HCT116 (cell line): Measurements from ENCODE around the gene SIGLEC14. TPM values are rescaled to one million over a fixed set of nuclear protein-coding genes. Genes with fewer than 3 reads are reported as not detected.

Experiments used
- ATAC-seq: fragments of 200-7000 bp; cut with Tn5 transposase; 2 replicates; pipeline ENCODE4 v1.9.1; 2020; ENCODE audit warnings: mild to moderate bottlenecking, moderate library complexity
- BruUV-seq: library from RNA; stranded (reverse); fragments of 400-500 nt; replicated peaks from 2 replicates; lab custom pipeline; 2021; lab: Mats Ljungman, UMichigan
- CTCF ChIA-PET: fragments of 300-600 bp; sonication (Branson Sonifier 250); formaldehyde crosslinking; loops from one replicate; lab custom pipeline; 2021; ENCODE audit warnings: antibody characterized with exemption; lab: Charles Lee
- POLR2A ChIA-PET: fragments of 300-600, 350-600 bp; sonication (Branson Sonifier 250); formaldehyde crosslinking; loops from one replicate; lab custom pipeline; 2021; ENCODE audit warnings: antibody characterized with exemption; lab: Charles Lee
- RAD21 ChIA-PET, 2 experiments: fragments of 300-600 bp; sonication (Branson Sonifier 250); formaldehyde crosslinking; loops; one replicate each; lab custom pipeline; 2023; ENCODE audit warnings: low total read pairs in 2 of 2; ENCODE audit not compliant: uncharacterized antibody in 2 of 2, unreplicated experiment in 2 of 2, low non-redundant PET in 1 of 2; lab: Charles Lee
- DNase-seq: peaks from one replicate; pipeline ENCODE4 v3.0.0-alpha.2; 2010; ENCODE audit warnings: low read depth, low spot score
- H2AFZ ChIP-seq: fragments of 200-600 bp; shearing (Covaris generic), sonication (generic); 2 replicates; pipeline ENCODE4 v1.6.1; 2017; ENCODE audit warnings: low read depth, mixed run types, mixed read lengths, antibody characterized with exemption, low read length; ENCODE audit not compliant: poor library complexity, severe bottlenecking
- H3K27ac ChIP-seq: 2 replicates; pipeline ENCODE4 v1.5.1; 2012; ENCODE audit warnings: low read depth, low read length
- H3K27me3 ChIP-seq: fragments of 200-600 bp; sonication (generic); 2 replicates; pipeline ENCODE4 v1.6.1; 2016; ENCODE audit warnings: mixed run types, low read length, mixed read lengths; ENCODE audit not compliant: insufficient read depth
- H3K36me3 ChIP-seq, 2 experiments: fragments of 200-500 bp in 1 of 2; fragments of 200-600 bp in 1 of 2; sonication (Bioruptor generic) in 1 of 2; sonication (generic) in 1 of 2; 2 replicates each; pipeline versions ENCODE4 v1.5.1 to v1.6.1; 2014 to 2016; ENCODE audit warnings: low read length in 2 of 2, inconsistent platforms in 1 of 2, mixed read lengths in 1 of 2, mixed run types in 1 of 2; ENCODE audit not compliant: insufficient read depth in 2 of 2, control insufficient read depth in 1 of 2
- H3K4me1 ChIP-seq, 2 experiments: fragments of 200-600 bp in 1 of 2; sonication (generic) in 1 of 2; 2 replicates each; pipeline versions ENCODE4 v1.5.1 to v1.6.1; 2012 to 2017; ENCODE audit warnings: low read length in 2 of 2, inconsistent platforms in 1 of 2, mild to moderate bottlenecking in 1 of 2, mixed read lengths in 1 of 2, mixed run types in 1 of 2, moderate library complexity in 1 of 2; ENCODE audit not compliant: insufficient read depth in 2 of 2, control insufficient read depth in 1 of 2
- H3K4me2 ChIP-seq: fragments of 200-600 bp; sonication (generic); 2 replicates; pipeline ENCODE4 v1.6.1; 2017; ENCODE audit warnings: mixed run types, low read length, mixed read lengths
- H3K4me3 ChIP-seq, 2 experiments: fragments of 200-600 bp in 1 of 2; sonication (generic) in 1 of 2; replicated peaks in 1 of 2; 2 replicates each; pipeline ENCODE4 v1.5.1; 2011 to 2016; ENCODE audit warnings: low read length in 2 of 2, control low read depth in 1 of 2, low read depth in 1 of 2, mild to moderate bottlenecking in 1 of 2, mixed read lengths in 1 of 2, mixed run types in 1 of 2
- H3K79me2 ChIP-seq: fragments of 200-600 bp; sonication (generic); 2 replicates; pipeline ENCODE4 v1.6.1; 2017; ENCODE audit warnings: mild to moderate bottlenecking, mixed run types, low read length, moderate library complexity, mixed read lengths; ENCODE audit not compliant: insufficient read depth
- H3K9ac ChIP-seq: fragments of 200-600 bp; sonication (generic); 2 replicates; pipeline ENCODE4 v1.6.1; 2016; ENCODE audit warnings: low read length, mixed read lengths
- H3K9me2 ChIP-seq: fragments of 200-600 bp; sonication (generic), shearing (Covaris generic); 2 replicates; pipeline ENCODE4 v1.6.1; 2017; ENCODE audit warnings: mixed run types, mild to moderate bottlenecking, moderate library complexity; ENCODE audit not compliant: insufficient read depth
- H3K9me3 ChIP-seq, 2 experiments: fragments of 200-500 bp in 1 of 2; fragments of 200-600 bp in 1 of 2; sonication (Bioruptor generic) in 1 of 2; sonication (generic) in 1 of 2; 2 replicates each; pipeline ENCODE4 v1.6.1; 2014 to 2017; ENCODE audit warnings: low read length in 2 of 2, mixed read lengths in 2 of 2, inconsistent platforms in 1 of 2, low read depth in 1 of 2, mild to moderate bottlenecking in 1 of 2, mixed run types in 1 of 2, moderate library complexity in 1 of 2; ENCODE audit not compliant: control insufficient read depth in 1 of 2, insufficient read depth in 1 of 2
- H4K20me1 ChIP-seq: fragments of 200-600 bp; sonication (generic), shearing (Covaris generic); 2 replicates; pipeline ENCODE4 v1.6.1; 2017; ENCODE audit warnings: mixed run types, mild to moderate bottlenecking, moderate library complexity; ENCODE audit not compliant: insufficient read depth
- CBX3 ChIP-seq: IDR thresholded peaks from 2 replicates; pipeline ENCODE4 v1.6.1; 2012; ENCODE audit warnings: low read depth
- CEBPB ChIP-seq: IDR thresholded peaks from 2 replicates; pipeline ENCODE4 v1.6.1; 2012; ENCODE audit warnings: low read depth
- EGR1 ChIP-seq: IDR thresholded peaks from 2 replicates; pipeline ENCODE4 v1.6.1; 2012; ENCODE audit warnings: low read depth
- EZH2 ChIP-seq: fragments of 200-600 bp; sonication (generic); IDR thresholded peaks from 2 replicates; pipeline ENCODE4 v1.6.1; 2017; ENCODE audit warnings: antibody characterized with exemption, mixed run types
- EZH2phosphoT487 ChIP-seq: fragments of 200-600 bp; IDR thresholded peaks from 2 replicates; pipeline ENCODE4 v1.6.1; 2018; ENCODE audit warnings: antibody characterized with exemption, borderline replicate concordance
- FOSL1 ChIP-seq: IDR thresholded peaks from 2 replicates; pipeline ENCODE4 v1.6.1; 2012; ENCODE audit warnings: low read depth
- JUND ChIP-seq: IDR thresholded peaks from 2 replicates; pipeline ENCODE4 v1.6.1; 2012
- POLR2AphosphoS5 ChIP-seq: IDR thresholded peaks from 2 replicates; pipeline ENCODE4 v1.6.1; 2011; ENCODE audit warnings: mild to moderate bottlenecking, low read depth, low read length, moderate library complexity
- RAD21 ChIP-seq: IDR thresholded peaks from 2 replicates; pipeline ENCODE4 v1.6.1; 2012; ENCODE audit warnings: low read depth, mild to moderate bottlenecking
- SIN3A ChIP-seq: IDR thresholded peaks from 2 replicates; pipeline ENCODE4 v1.6.1; 2012; ENCODE audit warnings: low read depth
- TCF7L2 ChIP-seq: IDR thresholded peaks from 2 replicates; pipeline ENCODE4 v1.7.0; 2011; ENCODE audit warnings: borderline replicate concordance, inconsistent platforms; ENCODE audit not compliant: insufficient read depth, insufficient read length; ENCODE audit errors: extremely low read depth
- YY1 ChIP-seq: IDR thresholded peaks from 2 replicates; pipeline ENCODE4 v1.6.1; 2011; ENCODE audit warnings: low read length, low read depth, moderate library complexity, mild to moderate bottlenecking; ENCODE audit not compliant: insufficient replicate concordance; ENCODE audit errors: extremely low read depth
- ZFX ChIP-seq: fragments of 450-650 bp; IDR thresholded peaks from 2 replicates; pipeline ENCODE4 v1.6.1; 2017
- ZNF274 ChIP-seq: fragments of 200-500 bp; sonication (Bioruptor generic); IDR thresholded peaks from 2 replicates; pipeline ENCODE4 v1.6.1; 2014; ENCODE audit warnings: mild to moderate bottlenecking, low read depth, low read length, inconsistent platforms
- intact Hi-C: fragments of 100-400 bp; cut with micrococcal nuclease; formaldehyde crosslinking; loops from 2 replicates; pipeline ENCODE4 v1.10.0; 2022
- total RNA-seq: library from RNA; stranded (reverse); gene quantifications from one replicate; pipeline ENCODE4 v1.2.1, GENCODE V29; 2021; ENCODE audit not compliant: unreplicated experiment
- TF ChIP-seq, protein P1 (sequence below), 3 experiments: fragments of 200-600 bp in 1 of 3; sonication (generic) in 1 of 3; IDR thresholded peaks in 2 of 3; conservative IDR thresholded peaks in 1 of 3; 2 replicates each; pipeline ENCODE4 v1.5.1; 2012 to 2017; ENCODE audit warnings: low read depth in 2 of 3, low read length in 2 of 3, antibody characterized with exemption in 1 of 3, borderline replicate concordance in 1 of 3, control low read depth in 1 of 3, mild to moderate bottlenecking in 1 of 3, mixed read lengths in 1 of 3, mixed run types in 1 of 3, moderate library complexity in 1 of 3; ENCODE audit not compliant: insufficient read depth in 1 of 3
- TF ChIP-seq, protein P2 (sequence below): IDR thresholded peaks from 2 replicates; pipeline ENCODE4 v1.6.1; 2011; ENCODE audit warnings: mild to moderate bottlenecking, low read length, moderate library complexity; ENCODE audit not compliant: insufficient replicate concordance; ENCODE audit errors: extremely low read depth
- TF ChIP-seq, protein P3 (sequence below): IDR thresholded peaks from 2 replicates; pipeline ENCODE4 v1.6.1; 2012
- TF ChIP-seq, protein P4 (sequence below): IDR thresholded peaks from 2 replicates; pipeline ENCODE4 v1.6.1; 2012; ENCODE audit warnings: low read depth
- TF ChIP-seq, protein P5 (sequence below): IDR thresholded peaks from 2 replicates; pipeline ENCODE4 v1.6.1; 2012

SIGLEC14 gene
- total RNA-seq, 1 experiment from 2014 or later, result not detected

DNA sequence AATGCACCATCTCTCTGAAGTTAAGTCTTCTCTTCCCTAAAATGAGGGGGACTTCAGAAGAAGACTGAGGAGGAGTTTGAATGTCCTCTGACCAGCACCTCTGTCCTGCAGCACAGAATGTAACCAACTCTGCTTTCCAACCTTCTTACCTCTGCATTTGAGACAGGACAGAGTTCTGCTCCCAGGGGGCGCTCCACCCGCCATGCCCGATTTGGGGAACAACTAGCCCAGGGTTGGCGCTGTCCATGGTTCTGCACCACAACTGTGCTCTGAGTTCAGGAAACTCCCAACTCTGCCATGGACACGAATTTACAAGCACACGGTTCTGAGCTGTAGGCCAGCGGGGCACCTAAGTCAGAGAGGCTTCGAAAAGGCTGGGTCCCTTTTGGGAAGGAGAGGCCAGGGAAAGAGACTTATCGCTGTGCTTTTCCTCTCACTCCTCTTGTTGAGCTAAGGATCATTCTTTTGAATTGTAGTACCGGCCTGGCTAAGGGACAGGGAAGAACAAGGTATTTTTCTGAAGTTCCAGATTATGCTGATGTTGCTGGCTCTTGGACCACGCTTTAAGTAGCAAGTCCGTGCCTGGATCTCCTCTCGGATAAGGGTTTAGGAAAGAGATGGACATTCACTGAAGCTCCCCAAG, 38.6 kb downstream of the SIGLEC14 start:
- intact Hi-C loops, result loop anchor here (1.0 to 5.0 kb wide), 3 partner anchors 49 to 169 kb away; no protein-coding TSS in a partner anchor
- DNase-seq (peak; percentile 64), ATAC-seq (peak; percentile 97)
- BruUV-seq, result no TSS peak
- Histone ChIP-seq H3K9me2 (no peaks in the 10 kb centered on the region), H3K4me3 (no peak overlapping the region), H3K36me3 (no peaks in the 10 kb centered on the region), H3K4me1 (no peaks in the 10 kb centered on the region), H2AFZ (no peak overlapping the region), H3K4me2 (no peak overlapping the region), H3K27ac (no peak overlapping the region), H3K9ac (no peak overlapping the region), H4K20me1 (no peaks in the 10 kb centered on the region), H3K79me2 (no peaks in the 10 kb centered on the region), H3K27me3 (peaks cover 45% of the 10 kb centered on the region), H3K9me3 (no peaks in the 10 kb centered on the region)
- ChIA-PET POLR2A (no interaction called here), RAD21 (interaction anchor here (0.5 to 0.9 kb wide), 2 partner anchors 49 to 62 kb away, joined by 3 to 4 read pairs; no protein-coding TSS in a partner anchor), CTCF (interaction anchor here (0.7 to 5.2 kb wide), 3 partner anchors 29 to 53 kb away, joined by 3 to 26 read pairs (median 7); no protein-coding TSS in a partner anchor)
- TF ChIP-seq SIN3A (no peak), YY1 (peak; percentile 67), EZH2phosphoT487 (no peak), FOSL1 (no peak), ZNF274 (no peak), EGR1 (no peak), ZFX (no peak), TCF7L2 (no peak), CEBPB (no peak), JUND (no peak), RAD21 (peak; percentile 52), POLR2AphosphoS5 (no peak), EZH2 (no peak), CBX3 (peak; percentile 91)
- TF ChIP-seq, protein P1, sequence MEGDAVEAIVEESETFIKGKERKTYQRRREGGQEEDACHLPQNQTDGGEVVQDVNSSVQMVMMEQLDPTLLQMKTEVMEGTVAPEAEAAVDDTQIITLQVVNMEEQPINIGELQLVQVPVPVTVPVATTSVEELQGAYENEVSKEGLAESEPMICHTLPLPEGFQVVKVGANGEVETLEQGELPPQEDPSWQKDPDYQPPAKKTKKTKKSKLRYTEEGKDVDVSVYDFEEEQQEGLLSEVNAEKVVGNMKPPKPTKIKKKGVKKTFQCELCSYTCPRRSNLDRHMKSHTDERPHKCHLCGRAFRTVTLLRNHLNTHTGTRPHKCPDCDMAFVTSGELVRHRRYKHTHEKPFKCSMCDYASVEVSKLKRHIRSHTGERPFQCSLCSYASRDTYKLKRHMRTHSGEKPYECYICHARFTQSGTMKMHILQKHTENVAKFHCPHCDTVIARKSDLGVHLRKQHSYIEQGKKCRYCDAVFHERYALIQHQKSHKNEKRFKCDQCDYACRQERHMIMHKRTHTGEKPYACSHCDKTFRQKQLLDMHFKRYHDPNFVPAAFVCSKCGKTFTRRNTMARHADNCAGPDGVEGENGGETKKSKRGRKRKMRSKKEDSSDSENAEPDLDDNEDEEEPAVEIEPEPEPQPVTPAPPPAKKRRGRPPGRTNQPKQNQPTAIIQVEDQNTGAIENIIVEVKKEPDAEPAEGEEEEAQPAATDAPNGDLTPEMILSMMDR (IDR thresholded peaks at IDR 0.05 in 2 of 3, conservative IDR thresholded peaks at IDR 0.05 in 1 of 3; ENCODE audit: borderline replicate concordance in 1 of 3, insufficient read depth in 1 of 3, low read depth in 2 of 3, low read length in 2 of 3), result peak; percentile 72 to 93 (median 91); a peak in 5 of 6 replicates
- TF ChIP-seq, protein P2, sequence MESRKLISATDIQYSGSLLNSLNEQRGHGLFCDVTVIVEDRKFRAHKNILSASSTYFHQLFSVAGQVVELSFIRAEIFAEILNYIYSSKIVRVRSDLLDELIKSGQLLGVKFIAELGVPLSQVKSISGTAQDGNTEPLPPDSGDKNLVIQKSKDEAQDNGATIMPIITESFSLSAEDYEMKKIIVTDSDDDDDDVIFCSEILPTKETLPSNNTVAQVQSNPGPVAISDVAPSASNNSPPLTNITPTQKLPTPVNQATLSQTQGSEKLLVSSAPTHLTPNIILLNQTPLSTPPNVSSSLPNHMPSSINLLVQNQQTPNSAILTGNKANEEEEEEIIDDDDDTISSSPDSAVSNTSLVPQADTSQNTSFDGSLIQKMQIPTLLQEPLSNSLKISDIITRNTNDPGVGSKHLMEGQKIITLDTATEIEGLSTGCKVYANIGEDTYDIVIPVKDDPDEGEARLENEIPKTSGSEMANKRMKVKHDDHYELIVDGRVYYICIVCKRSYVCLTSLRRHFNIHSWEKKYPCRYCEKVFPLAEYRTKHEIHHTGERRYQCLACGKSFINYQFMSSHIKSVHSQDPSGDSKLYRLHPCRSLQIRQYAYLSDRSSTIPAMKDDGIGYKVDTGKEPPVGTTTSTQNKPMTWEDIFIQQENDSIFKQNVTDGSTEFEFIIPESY, result no peak
- TF ChIP-seq, protein P3, sequence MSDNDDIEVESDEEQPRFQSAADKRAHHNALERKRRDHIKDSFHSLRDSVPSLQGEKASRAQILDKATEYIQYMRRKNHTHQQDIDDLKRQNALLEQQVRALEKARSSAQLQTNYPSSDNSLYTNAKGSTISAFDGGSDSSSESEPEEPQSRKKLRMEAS, result peak; percentile 54; the same call in 1 of the 2 replicates
- TF ChIP-seq, protein P4, sequence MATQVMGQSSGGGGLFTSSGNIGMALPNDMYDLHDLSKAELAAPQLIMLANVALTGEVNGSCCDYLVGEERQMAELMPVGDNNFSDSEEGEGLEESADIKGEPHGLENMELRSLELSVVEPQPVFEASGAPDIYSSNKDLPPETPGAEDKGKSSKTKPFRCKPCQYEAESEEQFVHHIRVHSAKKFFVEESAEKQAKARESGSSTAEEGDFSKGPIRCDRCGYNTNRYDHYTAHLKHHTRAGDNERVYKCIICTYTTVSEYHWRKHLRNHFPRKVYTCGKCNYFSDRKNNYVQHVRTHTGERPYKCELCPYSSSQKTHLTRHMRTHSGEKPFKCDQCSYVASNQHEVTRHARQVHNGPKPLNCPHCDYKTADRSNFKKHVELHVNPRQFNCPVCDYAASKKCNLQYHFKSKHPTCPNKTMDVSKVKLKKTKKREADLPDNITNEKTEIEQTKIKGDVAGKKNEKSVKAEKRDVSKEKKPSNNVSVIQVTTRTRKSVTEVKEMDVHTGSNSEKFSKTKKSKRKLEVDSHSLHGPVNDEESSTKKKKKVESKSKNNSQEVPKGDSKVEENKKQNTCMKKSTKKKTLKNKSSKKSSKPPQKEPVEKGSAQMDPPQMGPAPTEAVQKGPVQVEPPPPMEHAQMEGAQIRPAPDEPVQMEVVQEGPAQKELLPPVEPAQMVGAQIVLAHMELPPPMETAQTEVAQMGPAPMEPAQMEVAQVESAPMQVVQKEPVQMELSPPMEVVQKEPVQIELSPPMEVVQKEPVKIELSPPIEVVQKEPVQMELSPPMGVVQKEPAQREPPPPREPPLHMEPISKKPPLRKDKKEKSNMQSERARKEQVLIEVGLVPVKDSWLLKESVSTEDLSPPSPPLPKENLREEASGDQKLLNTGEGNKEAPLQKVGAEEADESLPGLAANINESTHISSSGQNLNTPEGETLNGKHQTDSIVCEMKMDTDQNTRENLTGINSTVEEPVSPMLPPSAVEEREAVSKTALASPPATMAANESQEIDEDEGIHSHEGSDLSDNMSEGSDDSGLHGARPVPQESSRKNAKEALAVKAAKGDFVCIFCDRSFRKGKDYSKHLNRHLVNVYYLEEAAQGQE, result no peak; the same call in 1 of the 2 replicates
- TF ChIP-seq, protein P5, sequence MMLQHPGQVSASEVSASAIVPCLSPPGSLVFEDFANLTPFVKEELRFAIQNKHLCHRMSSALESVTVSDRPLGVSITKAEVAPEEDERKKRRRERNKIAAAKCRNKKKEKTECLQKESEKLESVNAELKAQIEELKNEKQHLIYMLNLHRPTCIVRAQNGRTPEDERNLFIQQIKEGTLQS, result no peak
